Stimulated activated CD4-positive, alpha-beta T cell treated with anti-CD3 and anti-CD28 coated beads, Interleukin-4, amount 100 ng/mL, for 1 hour (primary cell): ENCODE measurements around the gene RBFOX1.

ENCODE experiments used
- DNase-seq: peaks from one replicate; pipeline ENCODE4 v3.0.0-alpha.2; 2020

Gene RBFOX1

GRCh38 chr16:7422036-7422888 is 89.6 kb downstream of the RBFOX1 start:
- no peak for DNase-seq

GRCh38 chr16:7423434-7424044 is 90.9 kb downstream of the RBFOX1 start:
- DNase-seq, result no peak

GRCh38 chr16:7426161-7426560 is 93.5 kb downstream of the RBFOX1 start:
- DNase-seq, result no peak

- no peak for DNase-seq
These were observed 99.1 kb downstream of the RBFOX1 start for GRCh38 chr16:7431723-7432122.

- DNase-seq, result no peak
These were observed 103.7 kb downstream of the RBFOX1 start for GRCh38 chr16:7436306-7436705.

GRCh38 chr16:7437135-7437804 is 104.6 kb downstream of the RBFOX1 start:
- no peak for DNase-seq

- no peak for DNase-seq
These were observed 105.2 kb downstream of the RBFOX1 start for GRCh38 chr16:7437843-7438242.

- DNase-seq, result no peak
These were observed 106.0 kb downstream of the RBFOX1 start for GRCh38 chr16:7438601-7439000.

GRCh38 chr16:7439518-7439917 is 106.9 kb downstream of the RBFOX1 start:
- no peak for DNase-seq

- DNase-seq, result no peak
These were observed 108.3 kb downstream of the RBFOX1 start for GRCh38 chr16:7440886-7441400.

- DNase-seq, result no peak
These were observed 109.4 kb downstream of the RBFOX1 start for GRCh38 chr16:7442050-7442449.

GRCh38 chr16:7443142-7443541 is 110.5 kb downstream of the RBFOX1 start:
- no peak for DNase-seq

GRCh38 chr16:7443648-7444365 is 111.2 kb downstream of the RBFOX1 start:
- no peak for DNase-seq

- no peak for DNase-seq
These were observed 116.7 kb downstream of the RBFOX1 start for GRCh38 chr16:7449306-7449705.

GRCh38 chr16:7449808-7450207 is 117.2 kb downstream of the RBFOX1 start:
- DNase-seq, result no peak

GRCh38 chr16:7450440-7450839 is 117.8 kb downstream of the RBFOX1 start:
- no peak for DNase-seq

GRCh38 chr16:7452090-7452489 is 119.4 kb downstream of the RBFOX1 start:
- no peak for DNase-seq

GRCh38 chr16:7456211-7456610 is 123.6 kb downstream of the RBFOX1 start:
- no peak for DNase-seq

- no peak for DNase-seq
These were observed 125.5 kb downstream of the RBFOX1 start for GRCh38 chr16:7458144-7458543.

- no peak for DNase-seq
These were observed 137.7 kb downstream of the RBFOX1 start for GRCh38 chr16:7470344-7470743.

GRCh38 chr16:7471268-7471667 is 138.6 kb downstream of the RBFOX1 start:
- DNase-seq, result no peak

GRCh38 chr16:7482032-7482431 is 149.4 kb downstream of the RBFOX1 start:
- no peak for DNase-seq
